Muscle layer of duodenum (tissue), 2 donors: ENCODE data around the gene TTL.
"Not testable (repeated sequence)": the region's sequence is repeated elsewhere in the genome, so short reads cannot be mapped to it uniquely, and the experiment has no call there.

Experiments used
- H3K27ac ChIP-seq: one replicate; pipeline ENCODE4 v1.7.0; 2013; ENCODE audit warnings: mild to moderate bottlenecking, low read length
- H3K27me3 ChIP-seq: one replicate; pipeline ENCODE4 v1.7.0; 2013; ENCODE audit warnings: low read depth, mild to moderate bottlenecking, control low read depth, low read length
- H3K36me3 ChIP-seq, 2 donors: one replicate each; pipeline ENCODE4 v1.7.0; 2013; ENCODE audit warnings: low read length in 2 of 2, control low read depth in 1 of 2, mild to moderate bottlenecking in 1 of 2; ENCODE audit not compliant: insufficient read depth in 2 of 2, control insufficient read depth in 1 of 2
- H3K4me1 ChIP-seq, 2 donors: one replicate each; pipeline ENCODE4 v1.7.0; 2013; ENCODE audit warnings: low read length in 2 of 2, mild to moderate bottlenecking in 2 of 2, control low read depth in 1 of 2, moderate library complexity in 1 of 2; ENCODE audit not compliant: insufficient read depth in 2 of 2, control insufficient read depth in 1 of 2
- H3K4me3 ChIP-seq, 2 donors: one replicate each; pipeline ENCODE4 v1.7.0; 2013; ENCODE audit warnings: low read length in 2 of 2, low read depth in 1 of 2, mild to moderate bottlenecking in 1 of 2
- H3K9me3 ChIP-seq, 2 donors: one replicate each; pipeline ENCODE4 v1.7.0; 2013; ENCODE audit warnings: low read length in 2 of 2, control low read depth in 1 of 2, mild to moderate bottlenecking in 1 of 2; ENCODE audit not compliant: control insufficient read depth in 1 of 2
- donor health status: healthy.

The TTL gene

GRCh38 chr2:112493858-112494648, 12.1 kb downstream of the TTL start:
- H3K4me3 ChIP-seq = no peak overlapping the region
- H3K4me1 ChIP-seq = no peaks in the 10 kb centered on the region
- H3K27ac ChIP-seq = no peak overlapping the region
- H3K27me3 ChIP-seq = no peaks in the 10 kb centered on the region
- H3K36me3 ChIP-seq = peaks cover 12 to 14% of the 10 kb centered on the region in 2 donors
- no peaks in the 10 kb centered on the region for H3K9me3 ChIP-seq

GRCh38 chr2:112494828-112495227, 12.9 kb downstream of the TTL start:
- Histone ChIP-seq H3K27ac (no peak overlapping the region), H3K9me3 (no peaks in the 10 kb centered on the region), H3K27me3 (no peaks in the 10 kb centered on the region), H3K36me3 (peaks cover 12 to 14% of the 10 kb centered on the region in 2 donors), H3K4me1 (no peaks in the 10 kb centered on the region), H3K4me3 (no peak overlapping the region)

GRCh38 chr2:112495878-112496277, 13.9 kb downstream of the TTL start:
- H3K4me3 ChIP-seq, H3K9me3 ChIP-seq, H3K27ac ChIP-seq: not testable (repeated sequence)

GRCh38 chr2:112500850-112501484, 19.0 kb downstream of the TTL start:
- not testable (repeated sequence) for H3K4me1 ChIP-seq, H3K27me3 ChIP-seq

More at GRCh38 chr2:112495878-112496277, 13.9 kb downstream of the TTL start:
- H3K4me1 ChIP-seq, H3K27me3 ChIP-seq: not testable (repeated sequence)
- H3K36me3 ChIP-seq = peaks cover 12 to 14% of the 10 kb centered on the region in 2 donors

GRCh38 chr2:112509239-112509998, 27.5 kb downstream of the TTL start:
- not testable (repeated sequence) for H3K4me1 ChIP-seq, H3K27ac ChIP-seq, H3K36me3 ChIP-seq, H3K27me3 ChIP-seq, H3K9me3 ChIP-seq, H3K4me3 ChIP-seq

More at GRCh38 chr2:112500850-112501484, 19.0 kb downstream of the TTL start:
- H3K4me3 ChIP-seq, H3K27ac ChIP-seq, H3K9me3 ChIP-seq: not testable (repeated sequence)
- peaks cover 4 to 10% of the 10 kb centered on the region in 2 donors for H3K36me3 ChIP-seq

GRCh38 chr2:112516801-112517200, 34.8 kb downstream of the TTL start:
- no peaks in the 10 kb centered on the region for H3K9me3 ChIP-seq
- H3K27me3 ChIP-seq = no peaks in the 10 kb centered on the region
- no peak overlapping the region for H3K27ac ChIP-seq
- no peaks in the 10 kb centered on the region for H3K4me1 ChIP-seq
- no peak overlapping the region for H3K4me3 ChIP-seq
- peaks cover 16 to 36% of the 10 kb centered on the region in 2 donors for H3K36me3 ChIP-seq

GRCh38 chr2:112518807-112519206, 36.9 kb downstream of the TTL start:
- no peaks in the 10 kb centered on the region for H3K9me3 ChIP-seq
- H3K36me3 ChIP-seq = peaks cover 19 to 53% of the 10 kb centered on the region in 2 donors
- no peak overlapping the region for H3K27ac ChIP-seq
- no peaks in the 10 kb centered on the region for H3K4me1 ChIP-seq
- H3K4me3 ChIP-seq = no peak overlapping the region
- H3K27me3 ChIP-seq = no peaks in the 10 kb centered on the region

- Histone ChIP-seq H3K9me3 (no peaks in the 10 kb centered on the region), H3K27me3 (no peaks in the 10 kb centered on the region), H3K36me3 (peaks cover 18 to 47% of the 10 kb centered on the region in 2 donors), H3K4me1 (no peaks in the 10 kb centered on the region), H3K27ac (no peak overlapping the region), H3K4me3 (no peak overlapping the region)
Measured at GRCh38 chr2:112519506-112519905, 37.5 kb downstream of the TTL start.

GRCh38 chr2:112520234-112520783, 38.4 kb downstream of the TTL start:
- peaks cover 15 to 42% of the 10 kb centered on the region in 2 donors for H3K36me3 ChIP-seq

GRCh38 chr2:112523291-112523777, 41.4 kb downstream of the TTL start:
- H3K4me1 ChIP-seq = no peaks in the 10 kb centered on the region
- H3K4me3 ChIP-seq = no peak overlapping the region
- H3K27me3 ChIP-seq = no peaks in the 10 kb centered on the region
- H3K36me3 ChIP-seq = peaks cover 15 to 39% of the 10 kb centered on the region in 2 donors
- no peaks in the 10 kb centered on the region for H3K9me3 ChIP-seq
- H3K27ac ChIP-seq = no peak overlapping the region

More at GRCh38 chr2:112520234-112520783, 38.4 kb downstream of the TTL start:
- Histone ChIP-seq H3K9me3 (no peaks in the 10 kb centered on the region), H3K4me1 (no peaks in the 10 kb centered on the region), H3K4me3 (no peak overlapping the region), H3K27me3 (no peaks in the 10 kb centered on the region), H3K27ac (no peak overlapping the region)

- peaks cover 22 to 43% of the 10 kb centered on the region in 2 donors for H3K36me3 ChIP-seq
- H3K27me3 ChIP-seq = not testable (repeated sequence)
Measured at GRCh38 chr2:112524276-112524675, 42.3 kb downstream of the TTL start.

More at GRCh38 chr2:112524276-112524675, 42.3 kb downstream of the TTL start:
- H3K4me1 ChIP-seq, H3K9me3 ChIP-seq, H3K27ac ChIP-seq, H3K4me3 ChIP-seq: not testable (repeated sequence)
